GM13977 (cell line): ENCODE results near the gene CPO.

ENCODE experiments used
- DNase-seq: peaks from one replicate; pipeline ENCODE4 v3.0.0; 2012; ENCODE audit warnings: low spot score
- in situ Hi-C: fragments of 300-500 bp; cut with MboI; formaldehyde crosslinking; loops from one replicate; pipeline ENCODE4 v1.12.0; 2022; ENCODE audit warnings: low sequenced_read_pairs, low pct_unique_long_range_greater_than_20kb, mixed read lengths, inconsistent platforms; ENCODE audit not compliant: unreplicated experiment
- TF ChIP-seq, protein P1 (sequence below): IDR thresholded peaks from 2 replicates; pipeline ENCODE4 v1.5.1; 2012; ENCODE audit warnings: mild to moderate bottlenecking, control low read depth; ENCODE audit not compliant: insufficient read depth; ENCODE audit errors: extremely low read depth, missing control alignments

The CPO gene

DNA sequence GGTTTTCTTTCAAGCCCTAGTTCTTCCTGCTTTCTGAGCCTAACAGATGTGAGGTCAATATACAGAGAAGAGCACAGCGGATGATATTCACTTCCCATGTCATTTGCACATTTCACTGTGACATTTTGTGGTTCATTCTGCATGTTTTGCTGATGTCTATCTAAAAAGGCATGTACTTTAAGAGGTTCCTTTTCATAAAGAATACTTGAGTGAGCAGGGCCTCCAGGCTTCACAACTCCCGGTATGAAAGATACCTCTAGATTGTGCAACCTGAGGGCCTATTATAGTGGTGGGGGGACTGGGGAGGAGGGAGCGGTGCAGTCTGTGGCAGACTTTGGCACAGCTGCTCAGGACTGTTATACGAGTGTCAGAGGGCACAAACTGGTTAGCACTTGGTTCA is 54.6 kb downstream of the CPO start:
- in situ Hi-C loops, result no loop called here
- DNase-seq, result no peak
- TF ChIP-seq, protein P1, sequence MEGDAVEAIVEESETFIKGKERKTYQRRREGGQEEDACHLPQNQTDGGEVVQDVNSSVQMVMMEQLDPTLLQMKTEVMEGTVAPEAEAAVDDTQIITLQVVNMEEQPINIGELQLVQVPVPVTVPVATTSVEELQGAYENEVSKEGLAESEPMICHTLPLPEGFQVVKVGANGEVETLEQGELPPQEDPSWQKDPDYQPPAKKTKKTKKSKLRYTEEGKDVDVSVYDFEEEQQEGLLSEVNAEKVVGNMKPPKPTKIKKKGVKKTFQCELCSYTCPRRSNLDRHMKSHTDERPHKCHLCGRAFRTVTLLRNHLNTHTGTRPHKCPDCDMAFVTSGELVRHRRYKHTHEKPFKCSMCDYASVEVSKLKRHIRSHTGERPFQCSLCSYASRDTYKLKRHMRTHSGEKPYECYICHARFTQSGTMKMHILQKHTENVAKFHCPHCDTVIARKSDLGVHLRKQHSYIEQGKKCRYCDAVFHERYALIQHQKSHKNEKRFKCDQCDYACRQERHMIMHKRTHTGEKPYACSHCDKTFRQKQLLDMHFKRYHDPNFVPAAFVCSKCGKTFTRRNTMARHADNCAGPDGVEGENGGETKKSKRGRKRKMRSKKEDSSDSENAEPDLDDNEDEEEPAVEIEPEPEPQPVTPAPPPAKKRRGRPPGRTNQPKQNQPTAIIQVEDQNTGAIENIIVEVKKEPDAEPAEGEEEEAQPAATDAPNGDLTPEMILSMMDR, result no peak

DNA sequence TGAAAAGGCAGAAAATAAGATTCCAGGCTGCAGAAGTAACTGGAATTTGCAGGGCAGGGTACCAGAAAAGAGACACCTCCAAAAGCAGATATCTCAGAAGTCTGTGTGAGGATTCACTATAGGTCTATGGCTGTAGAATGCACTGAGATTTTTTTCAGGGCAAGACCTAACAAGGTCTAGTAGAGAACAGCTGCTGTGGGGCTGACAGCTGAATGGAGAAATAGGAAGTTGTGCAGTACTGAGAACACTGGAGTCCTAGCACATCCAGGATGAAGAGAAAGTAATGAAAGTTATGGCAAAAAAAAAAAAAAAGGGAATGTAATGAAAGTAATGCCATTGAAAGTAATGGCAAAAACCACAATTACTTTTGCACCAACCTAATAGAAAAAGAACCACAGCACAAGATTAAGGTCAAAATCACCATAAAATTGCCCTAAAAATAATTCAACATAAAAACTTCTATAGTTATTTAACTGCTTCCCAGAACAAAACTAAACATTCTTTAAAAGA is 57.3 kb downstream of the CPO start:
- no peak for DNase-seq
- in situ Hi-C loops, result no loop called here
- TF ChIP-seq, protein P1, result no peak

DNA sequence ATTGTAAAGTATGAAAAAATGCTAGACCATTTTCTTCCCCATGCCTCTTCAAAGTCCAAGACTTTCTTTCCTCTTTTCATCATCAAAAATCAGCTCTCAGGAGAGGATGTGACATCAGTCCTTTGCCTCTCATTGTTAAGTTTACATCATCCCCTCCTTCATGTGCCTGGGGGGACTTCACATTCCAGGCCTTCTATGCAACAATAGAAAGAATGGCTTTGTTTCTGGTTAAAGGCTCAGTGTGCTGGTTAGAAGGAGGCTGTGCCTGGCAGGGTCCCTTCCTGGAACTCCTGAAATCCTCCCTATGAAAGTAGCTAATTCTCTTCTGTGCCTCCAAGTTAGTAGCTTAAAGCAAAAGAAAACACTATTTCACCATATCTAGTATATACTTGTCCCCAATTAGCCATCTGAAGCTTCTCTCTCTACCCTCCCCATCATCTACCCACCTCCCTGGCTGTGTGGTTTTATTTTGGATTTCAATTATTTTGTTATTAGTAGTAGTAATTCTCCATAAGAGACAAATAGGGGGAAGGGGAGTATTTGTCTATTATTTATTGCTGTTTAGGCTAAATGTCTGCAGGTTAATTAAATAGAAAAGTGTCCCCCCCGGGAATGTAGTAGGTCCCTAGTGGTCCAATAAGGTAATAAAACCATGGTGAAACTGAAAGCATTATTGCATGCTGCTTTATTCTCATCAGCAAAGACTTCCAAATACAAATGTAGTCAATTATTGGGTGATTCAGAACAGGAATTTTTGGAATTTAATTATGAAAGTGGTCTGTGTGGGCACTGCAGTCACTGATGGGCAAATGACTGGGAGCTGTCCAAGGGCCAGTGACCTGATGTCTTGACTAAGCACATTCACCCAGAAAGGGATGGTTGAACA is 69.0 kb downstream of the CPO start:
- DNase-seq, result no peak
- in situ Hi-C loops, result no loop called here
- TF ChIP-seq, protein P1, result no peak

DNA sequence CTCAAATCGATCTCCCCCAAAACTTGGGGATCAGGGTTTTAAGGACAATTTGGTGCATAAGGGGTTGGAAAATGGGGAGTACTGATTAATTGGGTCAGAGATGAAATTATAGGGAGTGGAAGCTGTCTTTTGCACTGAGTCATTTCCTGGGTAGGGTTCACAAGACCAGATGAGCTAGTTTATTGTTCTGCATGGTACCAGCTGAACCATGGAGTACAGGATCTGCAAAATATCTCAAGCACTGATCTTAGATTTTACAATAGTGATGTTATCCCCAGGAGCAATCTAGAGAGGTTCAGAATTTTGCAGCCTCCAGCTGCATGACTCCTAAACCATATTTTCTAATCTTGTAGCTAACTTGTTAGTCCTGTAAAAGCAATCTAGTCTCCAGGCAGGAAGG is 73.1 kb downstream of the CPO start:
- TF ChIP-seq, protein P1, result no peak
- in situ Hi-C loops, result no loop called here
- no peak for DNase-seq

DNA sequence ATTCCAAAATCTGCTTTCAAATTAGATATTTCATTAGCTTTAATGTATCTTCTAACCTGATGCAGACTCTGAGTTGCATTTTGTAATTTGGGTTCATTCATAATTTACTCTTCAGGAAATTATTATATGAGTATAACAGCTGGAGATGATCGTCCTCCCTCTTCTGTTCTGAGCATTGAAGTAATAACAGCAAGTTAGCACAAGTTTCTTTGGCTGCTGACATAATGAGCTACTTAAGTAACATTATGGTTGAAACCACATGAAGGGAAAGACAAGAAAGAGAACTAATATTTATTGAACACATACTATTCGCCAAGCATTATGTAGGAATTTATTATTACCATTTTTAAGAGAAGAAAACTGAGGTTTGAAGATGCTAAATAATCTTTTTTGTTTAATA is 75.1 kb downstream of the CPO start:
- no peak for DNase-seq
- TF ChIP-seq, protein P1, result no peak
- in situ Hi-C loops, result no loop called here

DNA sequence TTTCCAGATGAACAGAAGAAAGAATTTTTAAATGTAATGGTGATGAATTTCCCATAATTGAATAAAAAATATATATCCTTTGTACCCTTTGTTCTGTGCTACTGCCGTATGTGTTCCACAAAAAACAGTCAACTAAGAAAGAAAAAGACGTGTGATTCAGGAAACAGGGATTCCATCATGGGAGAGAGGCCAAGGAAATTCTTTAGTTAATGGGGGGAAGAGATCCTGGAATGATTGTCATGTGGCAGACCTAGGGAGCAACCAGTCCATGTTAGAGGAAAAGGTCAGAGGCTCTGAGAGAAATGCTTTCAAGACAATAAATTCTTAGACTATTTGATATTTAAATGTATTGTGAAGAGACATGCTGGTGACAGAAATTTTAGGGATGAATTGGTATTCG is 76.6 kb downstream of the CPO start:
- TF ChIP-seq, protein P1, result no peak
- DNase-seq, result no peak
- in situ Hi-C loops, result no loop called here
